GM15510 (cell line): Measurements from ENCODE around the gene IP6K2.

Source experiments
- POLR2A ChIP-seq: IDR thresholded peaks from 3 replicates; pipeline ENCODE4 v1.6.1; 2011; ENCODE audit warnings: borderline replicate concordance; ENCODE audit not compliant: insufficient read length; ENCODE audit errors: extremely low read depth

Gene IP6K2, protein sequence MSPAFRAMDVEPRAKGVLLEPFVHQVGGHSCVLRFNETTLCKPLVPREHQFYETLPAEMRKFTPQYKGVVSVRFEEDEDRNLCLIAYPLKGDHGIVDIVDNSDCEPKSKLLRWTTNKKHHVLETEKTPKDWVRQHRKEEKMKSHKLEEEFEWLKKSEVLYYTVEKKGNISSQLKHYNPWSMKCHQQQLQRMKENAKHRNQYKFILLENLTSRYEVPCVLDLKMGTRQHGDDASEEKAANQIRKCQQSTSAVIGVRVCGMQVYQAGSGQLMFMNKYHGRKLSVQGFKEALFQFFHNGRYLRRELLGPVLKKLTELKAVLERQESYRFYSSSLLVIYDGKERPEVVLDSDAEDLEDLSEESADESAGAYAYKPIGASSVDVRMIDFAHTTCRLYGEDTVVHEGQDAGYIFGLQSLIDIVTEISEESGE

DNA sequence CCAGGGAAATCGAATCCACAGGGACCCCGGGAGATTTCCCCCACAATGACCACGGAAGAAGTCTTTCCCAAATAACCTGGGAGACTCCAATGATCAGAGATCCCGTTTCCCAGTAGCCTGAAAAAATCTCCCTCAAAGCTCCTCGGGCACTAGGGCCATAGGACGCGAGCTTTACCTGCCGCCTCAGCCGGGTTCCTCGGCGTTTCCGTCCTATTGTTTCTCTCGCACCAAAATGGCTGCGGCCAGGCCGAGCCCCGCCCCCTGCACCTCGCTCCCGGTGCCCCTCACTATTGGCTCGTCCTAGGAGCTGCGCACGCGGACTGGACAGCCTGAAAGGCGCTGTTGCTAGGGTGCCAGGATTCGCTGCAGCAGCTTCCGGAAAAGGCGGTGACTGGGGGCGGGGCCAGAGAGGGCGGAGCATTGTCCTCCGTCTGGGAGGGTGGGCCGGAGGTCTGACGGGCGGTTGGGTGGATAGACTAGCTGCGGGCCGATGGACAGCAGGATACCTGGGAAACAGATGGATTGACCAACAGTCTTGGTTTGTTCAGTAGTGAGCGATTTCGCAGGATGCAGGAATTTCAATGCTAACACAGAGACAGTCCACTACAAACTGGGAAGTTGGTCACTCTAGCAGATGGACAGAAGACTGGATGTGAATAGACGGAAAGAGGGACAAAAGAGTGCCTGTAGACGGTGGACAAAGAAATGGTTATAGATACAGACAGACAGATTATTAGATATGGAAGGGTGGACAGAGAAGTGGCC lies at the start of gene IP6K2:
TSS of gene IP6K2 (minus strand) at position 240 of the 765 bp plus-strand sequence. CDS start 21,930 bp downstream, outside the sequence.
- TF ChIP-seq POLR2A, result peak; percentile 87

DNA sequence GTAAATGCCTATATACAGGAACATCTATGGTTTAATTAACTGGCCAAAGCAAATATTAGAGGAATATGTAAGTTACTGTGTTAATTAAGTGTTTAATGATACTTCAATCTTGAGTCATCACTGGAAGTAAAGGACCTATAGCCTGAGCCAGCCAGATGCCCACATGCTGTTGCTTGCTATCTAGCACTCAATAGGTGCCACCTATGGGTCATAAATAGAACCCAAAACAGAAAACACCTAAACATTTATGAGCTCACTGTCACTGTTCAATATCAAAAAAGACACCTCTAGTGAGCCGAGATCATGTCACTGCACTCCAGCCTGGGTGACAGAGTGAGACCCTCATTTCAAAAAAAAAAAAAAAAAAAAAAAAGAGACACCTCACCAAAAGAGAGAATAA lies 48.4 kb upstream of the IP6K2 start:
- no peak for TF ChIP-seq POLR2A

DNA sequence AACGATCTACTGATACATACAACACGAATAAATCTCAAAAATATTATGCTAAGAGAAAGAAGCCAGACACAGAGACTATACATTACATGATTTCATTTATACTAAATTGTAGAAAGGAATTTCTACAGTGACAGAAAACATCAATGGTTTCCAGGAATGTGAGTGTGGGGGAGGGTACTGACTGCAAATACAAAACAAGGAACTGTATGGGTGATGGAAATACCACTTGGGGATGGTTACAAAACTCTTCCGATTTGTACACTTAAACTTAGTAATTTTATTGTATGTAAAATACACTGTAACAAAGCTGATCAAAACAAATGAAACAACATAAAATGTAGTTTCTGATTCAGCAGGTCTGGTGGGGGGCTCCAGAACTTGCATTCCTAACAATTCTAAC lies 45.8 kb upstream of the IP6K2 start:
- TF ChIP-seq POLR2A, result no peak

DNA sequence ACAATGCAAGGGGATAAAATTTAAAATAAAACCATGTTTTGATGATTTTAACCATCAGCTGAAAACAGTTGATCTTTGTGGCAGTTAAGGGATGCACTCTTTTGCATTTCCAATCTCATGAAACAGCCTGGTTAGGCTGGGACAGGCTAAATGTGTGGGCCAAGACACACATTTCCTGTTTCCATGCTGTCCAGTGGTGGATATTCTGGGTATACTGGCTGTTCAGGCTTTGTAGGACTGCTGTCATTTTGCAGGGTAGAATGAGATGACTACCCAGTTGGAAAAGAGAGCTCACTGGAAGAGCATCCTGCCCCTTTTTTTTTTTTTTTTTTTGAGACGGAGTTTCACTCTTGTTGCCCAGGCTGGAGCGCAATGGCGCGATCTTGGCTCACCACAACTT lies 42.0 kb upstream of the IP6K2 start:
- no peak for TF ChIP-seq POLR2A

DNA sequence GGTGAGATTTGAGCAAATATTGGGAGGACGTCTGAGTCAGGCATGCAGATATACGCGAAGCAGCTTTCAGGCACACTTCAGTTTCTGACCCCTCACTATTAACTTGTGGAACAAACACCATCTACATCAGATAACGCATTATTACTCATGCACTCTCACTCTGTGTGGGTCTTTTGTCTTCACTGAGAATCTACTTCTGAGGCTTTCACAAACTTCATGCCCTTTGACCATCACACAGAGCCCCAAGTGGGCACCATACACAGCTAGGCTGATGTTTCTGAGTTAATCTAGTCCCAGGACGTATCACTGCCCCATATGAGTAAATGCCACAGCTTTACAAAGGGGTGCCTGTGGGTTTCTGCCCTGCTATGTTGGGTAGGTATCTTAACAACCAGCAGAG lies 39.6 kb upstream of the IP6K2 start:
- TF ChIP-seq POLR2A, result no peak

DNA sequence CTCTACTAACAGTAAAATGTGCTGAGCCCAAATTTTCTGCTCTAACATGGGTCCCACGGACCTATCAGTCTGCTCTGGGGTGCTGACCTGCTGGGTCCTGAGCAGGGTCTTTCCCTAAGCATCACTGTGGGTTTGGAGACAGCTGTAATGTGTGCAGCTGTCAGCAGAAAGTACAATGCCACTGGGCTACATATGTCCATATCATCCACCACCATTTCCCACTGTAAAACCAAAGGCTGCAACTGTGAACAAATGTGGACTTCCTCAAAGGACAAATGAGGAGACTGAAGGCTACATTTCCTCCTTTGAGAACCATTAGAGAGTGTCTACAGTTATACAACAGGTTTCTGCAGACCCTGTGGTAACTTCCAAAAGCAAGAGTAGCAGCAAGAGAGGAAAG lies 33.8 kb upstream of the IP6K2 start:
- TF ChIP-seq POLR2A, result no peak

DNA sequence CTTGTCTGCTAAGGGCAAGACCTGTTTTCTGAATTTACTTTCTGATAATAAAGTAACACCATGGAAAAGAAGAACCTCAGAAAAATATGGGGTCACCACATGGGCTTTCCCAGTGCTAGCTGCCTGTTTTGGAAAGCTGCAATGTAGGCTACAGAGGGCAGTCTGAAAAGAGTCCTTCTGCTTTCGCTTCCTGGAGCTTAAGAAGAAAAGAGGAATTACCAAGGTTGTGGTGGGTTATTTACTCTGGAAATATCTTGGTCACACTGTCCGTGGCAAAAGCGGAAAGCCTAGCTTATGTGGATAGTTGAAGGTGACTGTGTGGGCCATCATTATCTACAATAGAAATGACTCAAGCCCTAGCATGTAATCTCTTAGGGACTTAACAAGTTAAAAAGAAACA lies 31.7 kb upstream of the IP6K2 start:
- no peak for TF ChIP-seq POLR2A

DNA sequence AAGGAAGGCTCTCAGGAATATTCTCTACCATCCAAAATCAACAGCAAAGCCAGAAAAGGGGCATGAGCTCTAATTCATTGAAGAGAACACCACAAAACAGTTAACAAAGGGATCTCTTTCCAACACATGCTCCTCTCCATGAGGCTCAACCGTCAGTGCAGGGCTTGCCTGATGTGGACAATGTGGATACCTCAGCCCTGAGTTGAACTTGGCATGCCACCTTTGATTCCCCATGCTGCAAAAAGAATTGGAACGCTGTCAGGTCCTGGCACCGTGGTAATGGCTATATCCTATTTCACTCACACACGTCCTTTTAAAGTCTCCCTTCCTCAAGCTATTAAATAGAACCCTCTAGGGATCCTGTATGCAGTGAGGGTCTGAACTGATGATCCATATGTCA lies 30.7 kb upstream of the IP6K2 start:
- TF ChIP-seq POLR2A, result no peak

DNA sequence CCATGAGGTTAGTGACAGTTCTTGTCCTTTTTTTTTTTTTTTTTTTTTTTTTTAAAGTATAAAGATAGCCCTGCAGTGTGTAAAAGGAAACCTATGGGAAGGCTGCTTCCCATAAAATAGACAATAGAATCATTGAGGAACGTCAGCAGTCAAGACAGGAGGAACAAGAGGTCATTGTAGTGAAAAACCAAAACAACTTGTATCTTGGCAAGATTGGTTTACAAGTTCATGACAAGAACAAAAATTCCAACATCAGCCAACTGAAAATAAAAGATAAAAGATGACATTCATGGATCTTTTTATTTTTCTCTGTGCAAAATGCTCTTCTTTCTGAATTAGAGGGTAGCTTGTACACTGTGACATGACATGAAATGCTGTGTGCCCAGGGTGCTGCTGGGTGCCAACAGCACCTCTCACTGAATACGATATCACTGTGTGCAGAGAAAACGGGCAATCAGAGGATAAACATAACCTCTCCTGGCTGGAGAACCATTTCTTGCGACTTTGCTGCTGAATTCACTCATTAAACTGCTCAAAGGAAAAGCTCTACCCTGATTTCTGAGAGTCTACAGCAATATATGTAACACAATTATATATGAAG lies 30.1 kb upstream of the IP6K2 start:
- no peak for TF ChIP-seq POLR2A

DNA sequence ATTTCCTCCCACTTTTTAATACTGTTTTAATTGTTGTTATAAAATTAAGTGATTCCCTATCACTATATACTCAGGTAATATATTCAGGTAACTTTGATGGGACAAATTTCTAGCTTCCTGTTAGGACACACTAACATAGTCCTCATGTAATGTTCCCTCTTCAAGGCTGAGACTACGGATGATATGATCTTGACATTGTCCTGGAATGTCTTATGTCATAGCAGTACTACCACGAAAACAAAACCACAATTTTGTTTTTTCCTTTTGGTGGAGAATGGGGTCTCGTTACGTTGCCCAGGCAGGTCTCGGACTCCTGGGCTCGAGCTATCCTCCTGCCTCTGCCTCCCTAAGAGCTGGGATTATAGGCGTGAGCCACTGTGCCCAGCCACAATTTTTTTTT lies 26.8 kb upstream of the IP6K2 start:
- no peak for TF ChIP-seq POLR2A

DNA sequence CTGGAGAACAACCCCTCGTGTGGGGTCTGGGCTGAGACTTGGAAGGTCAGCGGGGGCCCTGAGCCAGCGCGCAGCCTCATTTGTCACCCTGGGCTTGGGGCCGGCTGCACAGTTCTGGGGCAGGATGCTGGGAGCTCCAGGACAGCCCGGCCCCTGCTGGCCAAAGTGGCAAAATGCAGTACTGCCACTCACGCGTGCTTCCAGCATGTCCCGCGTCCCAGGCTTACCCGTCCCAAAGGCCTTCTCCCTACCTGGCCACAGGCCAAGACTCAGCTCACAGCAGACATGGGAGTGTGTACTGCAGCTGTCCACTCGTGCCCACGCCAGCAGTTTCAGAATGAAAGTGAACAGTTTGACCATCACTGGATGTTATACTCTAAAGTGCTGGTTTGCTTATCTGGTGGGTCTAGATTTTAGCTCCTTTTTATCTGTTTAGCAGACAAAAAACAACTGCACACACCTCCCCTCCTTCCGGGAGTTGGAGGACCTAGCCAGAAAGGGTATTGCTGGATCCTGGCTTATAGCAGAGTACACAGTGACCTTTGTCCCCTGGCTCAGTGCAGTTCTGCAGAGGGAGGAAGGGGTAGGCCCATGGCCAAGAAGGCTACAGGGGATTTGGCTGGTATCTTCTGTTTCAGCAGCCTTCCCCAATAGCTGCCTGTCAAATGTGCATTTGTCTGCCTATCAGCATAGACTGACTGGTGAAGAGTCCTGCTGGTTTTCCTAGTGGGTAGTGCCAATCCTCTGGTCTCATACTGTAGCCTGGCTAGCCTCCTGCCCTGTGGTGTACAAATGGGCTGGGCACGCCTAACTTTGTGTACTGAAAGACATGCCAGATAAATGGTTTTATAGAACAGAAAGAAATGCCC lies 23.2 kb upstream of the IP6K2 start:
- no peak for TF ChIP-seq POLR2A

DNA sequence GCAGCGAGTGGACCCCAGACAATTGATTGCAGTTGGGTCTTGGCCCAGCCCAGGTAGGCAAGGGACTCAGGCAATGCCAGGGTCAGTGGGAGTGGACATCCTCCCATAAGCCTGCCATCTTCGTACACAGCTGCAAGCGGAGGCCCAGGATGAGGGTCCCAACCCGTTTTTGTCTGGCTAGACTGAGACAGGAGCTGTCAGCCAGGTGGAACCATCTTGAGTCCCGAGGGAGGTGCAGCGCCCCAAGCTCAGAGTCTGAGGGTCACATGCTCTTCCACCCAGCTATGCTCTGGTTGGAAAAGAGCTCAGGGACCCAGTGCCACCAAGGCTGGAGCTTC lies 22.6 kb upstream of the IP6K2 start:
- no peak for TF ChIP-seq POLR2A

DNA sequence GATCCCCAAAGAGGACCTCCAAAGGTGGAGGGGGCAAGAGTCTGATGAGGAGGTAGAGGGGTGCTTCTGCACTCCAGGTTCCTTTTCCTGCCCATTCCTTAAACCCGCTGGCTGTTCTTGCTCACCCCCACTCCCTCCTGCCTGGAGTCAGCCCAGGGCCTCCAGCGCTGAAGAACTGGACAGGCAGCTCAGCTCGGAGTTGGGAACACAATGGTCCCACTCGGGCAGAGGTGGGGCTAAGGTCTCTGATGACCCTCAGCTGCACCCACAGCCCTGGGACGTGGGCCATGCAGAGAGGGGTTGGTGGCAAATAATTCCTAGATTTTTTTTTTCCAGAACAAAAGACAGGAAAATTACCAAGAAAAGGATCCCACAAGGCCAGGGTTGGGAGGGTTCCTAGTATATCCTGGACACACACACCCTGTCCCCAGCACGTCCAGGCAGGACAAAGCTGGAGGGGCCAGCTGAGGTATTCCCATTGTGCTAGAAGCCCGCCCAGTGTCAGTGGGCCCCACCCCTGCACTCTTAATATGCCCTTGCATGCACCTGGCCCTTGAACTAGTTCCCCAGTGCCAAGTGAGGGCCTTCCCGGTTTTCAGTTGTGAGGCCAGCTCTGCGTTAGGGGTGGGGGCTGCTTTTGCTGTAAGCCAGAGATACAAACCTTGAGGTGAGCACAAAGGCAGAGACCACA lies 22.1 kb upstream of the IP6K2 start:
- TF ChIP-seq POLR2A, result no peak

DNA sequence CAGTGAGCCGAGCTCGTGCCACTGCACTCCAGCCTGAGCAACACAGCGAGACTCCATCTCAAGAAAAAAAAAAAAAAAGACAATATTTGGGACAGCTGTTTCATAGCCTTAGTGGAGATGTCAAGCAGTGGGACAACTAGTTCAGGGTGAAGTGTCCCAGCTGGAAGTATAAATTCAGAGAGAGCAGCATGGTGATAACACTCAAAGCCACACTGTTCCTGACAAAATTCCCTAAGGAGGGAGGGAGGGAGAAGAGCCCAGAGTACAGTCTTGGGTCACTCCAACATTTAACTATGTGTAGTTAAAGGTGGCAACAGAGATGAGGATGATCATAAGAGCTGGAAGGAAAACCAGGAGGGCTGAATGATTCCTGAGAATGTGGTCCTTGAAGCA lies 21.1 kb upstream of the IP6K2 start:
- TF ChIP-seq POLR2A, result no peak
